Measurements from ENCODE around the gene KRTAP9-2.
"Not testable (repeated sequence)": the region's sequence is repeated elsewhere in the genome, so short reads cannot be mapped to it uniquely, and the experiment has no call there.

- not testable (repeated sequence) for TF ChIP-seq CTCF, POLR2A (IDR thresholded peaks at IDR 0.05)
Measured at GRCh38 chr17:41189837-41190318, 36.6 kb upstream of the KRTAP9-2 start, which contains the start of gene KRTAP9-1.
